Aorta (tissue), 5 donors: ENCODE results near the gene PLCG2. TPM values are rescaled to one million over a fixed set of nuclear protein-coding genes. Genes with fewer than 3 reads are reported as not detected.

Source experiments
- ATAC-seq: fragments of 200-7000 bp; cut with Tn5 transposase; one replicate; pipeline ENCODE4 v1.9.1; 2022; ENCODE audit warnings: moderate library complexity; ENCODE audit not compliant: low FRiP score
- DNase-seq, 2 donors: peaks; one replicate each; pipeline ENCODE4 v3.0.0-alpha.2; 2020
- H3K27ac ChIP-seq, 2 donors: one replicate each; pipeline ENCODE4 v1.5.1; 2013; ENCODE audit warnings: low read length in 2 of 2, mild to moderate bottlenecking in 2 of 2, moderate library complexity in 2 of 2, control low read depth in 1 of 2, inconsistent platforms in 1 of 2, low read depth in 1 of 2
- H3K27me3 ChIP-seq, 2 donors: one replicate each; pipeline ENCODE4 v1.6.1; 2013; ENCODE audit warnings: control low read depth in 1 of 2, low read length in 1 of 2, mild to moderate bottlenecking in 1 of 2, moderate library complexity in 1 of 2; ENCODE audit not compliant: insufficient read depth in 2 of 2, control insufficient read depth in 1 of 2
- H3K36me3 ChIP-seq, 2 donors: one replicate each; pipeline ENCODE4 v1.6.1; 2013; ENCODE audit warnings: control low read depth in 1 of 2, low read length in 1 of 2, mild to moderate bottlenecking in 1 of 2; ENCODE audit not compliant: insufficient read depth in 2 of 2, control insufficient read depth in 1 of 2
- H3K4me1 ChIP-seq, 2 donors: one replicate each; pipeline ENCODE4 v1.6.1; 2013; ENCODE audit warnings: low read length in 2 of 2, control low read depth in 1 of 2, mild to moderate bottlenecking in 1 of 2, moderate library complexity in 1 of 2; ENCODE audit not compliant: insufficient read depth in 2 of 2, control insufficient read depth in 1 of 2
- H3K4me3 ChIP-seq, 2 donors: one replicate each; pipeline ENCODE4 v1.5.1; 2013; ENCODE audit warnings: low read length in 2 of 2, control low read depth in 1 of 2, mild to moderate bottlenecking in 1 of 2
- H3K9me3 ChIP-seq: one replicate; pipeline ENCODE4 v1.6.1; 2013; ENCODE audit warnings: mild to moderate bottlenecking, low read length; ENCODE audit not compliant: control insufficient read depth
- WGBS, 2 donors: extraction: QIAGEN DNeasy Blood & Tissue Kit; methylation state at CpG; one replicate each; pipeline ENCODE4 v1.1.7; 2013; 5-methylcytosine and 5-hydroxymethylcytosine counted together
- intact Hi-C, 2 donors: fragments of 100-400 bp; cut with DNase I; formaldehyde crosslinking; loops; one replicate each; pipeline versions ENCODE4 v1.14.2 to v1.15.0; 2022
- long read RNA-seq, 2 donors: library from polyadenylated mRNA; unstranded; transcript quantifications; one replicate each; pipeline ENCODE4 v2.0.0, GENCODE V29; 2020 to 2021
- polyA plus RNA-seq, 2 donors: library from polyadenylated mRNA; stranded (reverse); fragments of 200-250 nt; gene quantifications; one replicate each; pipeline ENCODE4 v1.2.3, GENCODE V29; 2013
- total RNA-seq, 2 donors: library from RNA; stranded (reverse); fragmentation: NEBNext Ultra II Directional; extraction: Animal tissue kit (Norgen Biotek cat#: 25700); gene quantifications; one replicate each; pipeline ENCODE4 v1.2.1, GENCODE V29; 2021
- donor health status: healthy with polysubstance abuse.
- donor health status: Bipolar disorder and iron deficiency.
- donor health status: DM: no; HTN: no; CAD: no.
- donor health status: DM: no; HTN: no; CAD: no.
- donor health status: DM: yes; HTN: yes; CAD: no.

The PLCG2 gene
- 10 to 100 TPM; 21.2 to 48.4 TPM for total RNA-seq
- 1 to 10 TPM; 2.5 to 3.0 TPM for polyA plus RNA-seq
- long read RNA-seq, donor 1, partial matches to known transcripts = 11 of 16 reads
- long read RNA-seq, donor 1, other reads (novel, unspliced or antisense) = 4 of 16 reads
- long read RNA-seq, donor 2, full-length matches to known transcripts = 4 of 24 reads
- long read RNA-seq, donor 2, partial matches to known transcripts = 14 of 24 reads
- long read RNA-seq, donor 2, other reads (novel, unspliced or antisense) = 6 of 24 reads

DNA sequence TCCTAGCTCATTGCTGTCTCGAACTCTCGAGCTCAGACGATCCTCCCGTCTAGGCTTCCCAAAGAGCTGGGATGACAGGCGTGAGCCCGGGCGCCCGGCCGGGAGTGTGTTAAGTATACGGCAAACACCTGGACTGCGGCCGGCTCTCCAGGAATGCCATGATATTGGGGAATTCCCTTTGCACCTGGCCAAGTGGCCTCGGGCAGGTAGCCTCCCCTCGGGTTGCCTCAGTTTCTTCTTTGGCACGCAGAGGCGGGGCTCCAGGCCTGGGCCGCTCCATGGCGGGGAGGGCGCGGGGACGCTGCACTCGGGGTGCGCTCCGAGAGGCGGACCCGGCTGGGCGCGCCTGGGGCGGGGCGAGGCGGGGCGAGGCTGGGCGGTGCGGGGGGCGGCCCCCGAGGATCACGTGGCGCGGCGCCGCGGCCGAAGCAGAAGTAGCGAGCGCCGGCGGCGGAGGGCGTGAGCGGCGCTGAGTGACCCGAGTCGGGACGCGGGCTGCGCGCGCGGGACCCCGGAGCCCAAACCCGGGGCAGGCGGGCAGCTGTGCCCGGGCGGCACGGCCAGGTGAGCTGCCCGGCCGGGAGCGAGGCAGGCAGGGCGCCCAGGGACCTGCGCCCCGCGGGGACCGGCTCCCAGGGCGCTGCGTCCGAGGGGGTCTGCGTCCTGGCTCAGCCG, at the start of gene PLCG2:
TSS of gene PLCG2 (plus strand) at position 431 of the 675 bp plus-strand sequence. CDS start 6,699 bp downstream, outside the sequence.
- ATAC-seq (peak; percentile 81), DNase-seq (peak; percentile 85 to 88)
- intact Hi-C loops = no loop called here
- Histone ChIP-seq H3K4me1 (no peaks in the 10 kb centered on the region), H3K36me3 (no peaks in the 10 kb centered on the region), H3K4me3 (no peak within 1 kb of the TSS), H3K27ac (no peak within 1 kb of the TSS), H3K27me3 (no peaks in the 10 kb centered on the region), H3K9me3 (no peaks in the 10 kb centered on the region)
- WGBS, 2 donors = 1% methylated on average over 54 to 78 of the region's 78 CpGs

GRCh38 chr16:81729451-81729850, 49.6 kb upstream of the PLCG2 start:
- Histone ChIP-seq H3K27ac (no peak overlapping the region), H3K36me3 (no peaks in the 10 kb centered on the region), H3K4me3 (no peak overlapping the region), H3K4me1 (no peaks in the 10 kb centered on the region), H3K9me3 (no peaks in the 10 kb centered on the region), H3K27me3 (no peaks in the 10 kb centered on the region)
- DNase-seq (no peak), ATAC-seq (no peak)
- intact Hi-C loops = loop anchor here in 1 of 2 donors (10.0 kb wide), 2 partner anchors 105 to 365 kb away; no protein-coding TSS in a partner anchor
- WGBS, 2 donors = 73 to 82% methylated on average over 16 of the region's 16 CpGs

DNA sequence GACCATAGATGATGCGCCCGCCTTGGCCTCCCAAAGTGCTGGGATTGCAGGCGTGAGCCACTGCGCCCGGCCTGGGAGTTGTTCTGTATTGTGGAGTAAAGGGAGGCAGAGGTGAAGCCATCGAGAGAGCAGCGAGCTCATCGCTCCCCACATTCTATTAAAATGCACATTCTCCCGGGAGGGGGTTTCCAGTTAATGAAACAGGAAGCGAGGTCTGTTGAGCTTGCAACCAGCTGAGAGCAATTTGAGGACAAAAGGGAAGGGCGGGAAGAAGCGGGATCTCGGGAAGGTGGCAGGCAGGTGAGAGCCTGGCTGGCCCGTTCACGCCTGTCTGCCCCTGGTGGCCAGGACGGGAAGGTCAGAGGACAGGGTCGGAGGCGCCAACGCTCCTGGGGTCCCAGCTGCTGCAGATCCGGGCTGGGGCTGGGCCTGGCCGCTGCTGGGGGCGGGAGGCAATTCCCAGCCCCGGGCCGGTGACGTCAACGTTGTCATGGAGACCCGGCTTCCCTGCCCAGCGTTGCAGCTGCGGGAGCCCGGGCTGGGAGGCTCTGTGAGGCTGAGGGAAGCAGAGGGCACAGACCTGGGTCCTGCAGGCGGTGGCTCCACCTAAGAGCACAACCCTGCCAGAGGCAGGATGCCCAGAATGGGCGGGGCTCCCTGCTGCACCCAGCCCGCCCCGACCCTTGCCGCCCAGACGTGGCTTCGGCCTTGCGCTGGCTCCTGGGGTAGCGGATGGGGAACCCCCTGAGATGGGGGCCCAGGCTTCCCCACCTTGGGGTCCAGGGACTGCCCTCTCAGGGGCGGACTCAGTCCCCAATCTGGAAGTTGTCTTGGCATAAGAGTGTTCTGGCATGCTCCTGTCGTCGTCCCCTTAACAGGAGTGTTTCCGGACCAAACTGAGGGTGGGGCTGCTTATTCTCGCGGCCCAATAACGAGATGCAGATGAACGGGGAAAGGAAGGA, 48.7 kb upstream of the PLCG2 start:
- intact Hi-C loops = loop anchor here (10.0 kb wide), 2 partner anchors 526 to 696 kb away; partner anchors contain the start of gene ATMIN (in 1 of the 2)
- DNase-seq = peak; percentile 90 to 94
- ATAC-seq = peak; percentile 93
- Histone ChIP-seq H3K9me3 (no peaks in the 10 kb centered on the region), H3K4me1 (no peaks in the 10 kb centered on the region), H3K27ac (no peak overlapping the region), H3K36me3 (no peaks in the 10 kb centered on the region), H3K27me3 (no peaks in the 10 kb centered on the region), H3K4me3 (no peak overlapping the region)
- 9 to 10% methylated on average over 45 to 47 of the region's 47 CpGs for WGBS, 2 donors

- ATAC-seq = no peak
- Histone ChIP-seq H3K4me3 (no peak overlapping the region), H3K36me3 (no peaks in the 10 kb centered on the region), H3K4me1 (no peaks in the 10 kb centered on the region), H3K27ac (no peak overlapping the region), H3K27me3 (no peaks in the 10 kb centered on the region), H3K9me3 (no peaks in the 10 kb centered on the region)
- no peak for DNase-seq
- WGBS, 2 donors = 92 to 93% methylated on average over 8 of the region's 8 CpGs
- intact Hi-C loops = loop anchor here (10.0 kb wide), 2 partner anchors 527 to 697 kb away; partner anchors contain the start of gene ATMIN (in 1 of the 2)
Measured at GRCh38 chr16:81731649-81732048, 47.4 kb upstream of the PLCG2 start.

DNA sequence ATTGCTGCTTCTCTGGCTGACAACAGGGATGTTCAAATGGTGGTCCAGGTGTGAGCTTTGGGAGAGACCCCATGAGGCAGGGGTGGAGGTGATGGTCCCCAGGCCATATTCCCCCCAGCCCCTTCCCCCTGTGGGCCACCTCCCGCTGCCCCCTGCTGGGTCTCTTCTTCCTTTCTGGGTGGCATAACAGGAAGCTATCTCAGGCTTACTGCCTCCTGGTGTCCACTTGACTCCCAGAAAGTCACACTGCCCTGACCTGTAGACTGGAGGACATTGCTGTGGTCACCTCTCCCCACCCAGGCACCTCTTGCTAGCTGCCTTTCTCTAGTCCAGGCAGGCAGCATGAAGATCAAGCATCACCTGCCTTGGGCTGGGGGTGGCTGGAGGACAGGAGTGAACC, 46.4 kb upstream of the PLCG2 start:
- no peak for ATAC-seq
- no peaks in the 10 kb centered on the region for H3K9me3 ChIP-seq

GRCh38 chr16:81733295-81733694, 45.8 kb upstream of the PLCG2 start:
- 93 to 95% methylated on average over 1 of the region's 1 CpG for WGBS, 2 donors
- DNase-seq (no peak), ATAC-seq (no peak)
- intact Hi-C loops = loop anchor here (10.0 kb wide), 2 partner anchors 528 to 698 kb away; partner anchors contain the start of gene ATMIN (in 1 of the 2)
- Histone ChIP-seq H3K36me3 (no peaks in the 10 kb centered on the region), H3K27me3 (no peaks in the 10 kb centered on the region), H3K4me1 (no peaks in the 10 kb centered on the region), H3K4me3 (no peak overlapping the region), H3K27ac (no peak overlapping the region), H3K9me3 (no peaks in the 10 kb centered on the region)

More for the DNA sequence above, 46.4 kb upstream of the PLCG2 start:
- WGBS, 2 donors = 100% methylated on average over 1 of the region's 1 CpG
- no peak overlapping the region for H3K27ac ChIP-seq
- H3K27me3 ChIP-seq = no peaks in the 10 kb centered on the region
- no peaks in the 10 kb centered on the region for H3K36me3 ChIP-seq
- intact Hi-C loops = loop anchor here (10.0 kb wide), 2 partner anchors 528 to 698 kb away; partner anchors contain the start of gene ATMIN (in 1 of the 2)
- H3K4me1 ChIP-seq = no peaks in the 10 kb centered on the region
- no peak overlapping the region for H3K4me3 ChIP-seq
- DNase-seq = no peak

GRCh38 chr16:81734632-81735434, 44.3 kb upstream of the PLCG2 start:
- intact Hi-C loops = loop anchor here (10.0 kb wide), 2 partner anchors 530 to 700 kb away; partner anchors contain the start of gene ATMIN (in 1 of the 2)
- no peaks in the 10 kb centered on the region for H3K9me3 ChIP-seq
- H3K36me3 ChIP-seq = no peaks in the 10 kb centered on the region
- H3K27me3 ChIP-seq = no peaks in the 10 kb centered on the region
- WGBS, 2 donors = 93% methylated on average over 6 of the region's 6 CpGs
- no peak overlapping the region for H3K27ac ChIP-seq
- no peaks in the 10 kb centered on the region for H3K4me1 ChIP-seq
- DNase-seq (no peak), ATAC-seq (no peak)
- no peak overlapping the region for H3K4me3 ChIP-seq
